ENCODE measurements around the gene HES7.

HES7 gene

DNA sequence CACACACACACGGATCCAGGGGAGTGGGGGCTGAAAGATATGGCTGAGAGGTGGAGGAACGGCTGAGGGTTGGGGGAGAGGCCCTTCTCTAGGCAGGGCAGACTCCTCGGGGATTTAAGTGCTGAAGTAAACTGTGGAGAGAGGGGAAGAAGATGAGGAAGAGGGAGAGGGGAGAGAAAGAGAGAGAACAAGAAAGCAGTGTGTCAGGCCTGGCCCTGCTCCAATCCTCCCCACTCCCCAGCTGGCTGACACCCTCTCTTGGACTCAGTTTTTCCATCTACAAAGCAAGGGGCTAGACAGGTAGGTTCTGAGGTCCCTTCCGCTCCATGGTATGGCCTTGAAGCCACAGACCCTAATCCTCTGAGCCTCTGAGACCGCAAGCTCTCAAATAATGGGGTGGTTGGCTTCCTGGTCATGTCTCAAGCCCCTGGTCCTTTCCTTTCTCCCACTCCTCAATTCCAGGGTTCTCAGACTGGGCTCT lies 36.9 kb upstream of the HES7 start:
- Mint-ChIP-seq H3K4me1 (peaks cover 58% of the 10 kb centered on the region), H3K27me3 (no peaks in the 10 kb centered on the region), H3K27ac (ENCODE audit: low read depth) (peak overlapping the region; percentile 97), H3K9me3 (no peaks in the 10 kb centered on the region), H3K36me3 (ENCODE audit: insufficient read depth) (peaks cover 53% of the 10 kb centered on the region), H3K4me3 (peak overlapping the region; percentile 88)
- no peak for ATAC-seq (replicated peaks; ENCODE audit: extremely low read depth, poor library complexity, severe bottlenecking)
- no peak for DNase-seq (ENCODE audit: low spot score in 2 of 2)

DNA sequence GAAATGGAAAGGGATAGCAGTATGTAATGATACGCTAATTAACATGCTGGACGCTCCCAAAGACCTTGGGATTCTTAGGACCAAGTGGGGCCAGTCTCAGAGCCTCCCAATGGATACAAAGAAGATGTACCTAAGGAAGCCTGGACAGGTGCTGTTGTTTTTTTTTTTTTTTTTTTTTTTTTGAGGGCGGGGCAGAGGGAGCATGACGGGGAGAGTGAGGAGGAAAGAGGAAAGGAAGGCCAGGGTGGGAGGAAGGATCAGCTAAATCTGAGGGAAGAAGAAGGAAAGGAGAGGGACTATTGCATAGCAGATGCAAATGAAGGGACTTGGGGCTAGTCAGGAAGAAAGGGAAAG lies 36.3 kb upstream of the HES7 start:
- DNase-seq (ENCODE audit: low spot score in 2 of 2) (no peak), ATAC-seq (replicated peaks; ENCODE audit: extremely low read depth, poor library complexity, severe bottlenecking) (no peak)
- peak overlapping the region; percentile 88 for H3K4me3 Mint-ChIP-seq
- no peaks in the 10 kb centered on the region for H3K27me3 Mint-ChIP-seq
- no peaks in the 10 kb centered on the region for H3K9me3 Mint-ChIP-seq
- H3K36me3 Mint-ChIP-seq (ENCODE audit: insufficient read depth): peaks cover 57% of the 10 kb centered on the region
- H3K4me1 Mint-ChIP-seq: peaks cover 57% of the 10 kb centered on the region
- peak overlapping the region; percentile 97 for H3K27ac Mint-ChIP-seq (ENCODE audit: low read depth)

GRCh38 chr17:8159459-8160223 lies 35.7 kb upstream of the HES7 start:
- Mint-ChIP-seq H3K27ac (ENCODE audit: low read depth) (peak overlapping the region; percentile 97), H3K36me3 (ENCODE audit: insufficient read depth) (peaks cover 63% of the 10 kb centered on the region), H3K4me3 (peak overlapping the region; percentile 88), H3K27me3 (no peaks in the 10 kb centered on the region), H3K4me1 (peaks cover 52% of the 10 kb centered on the region), H3K9me3 (no peaks in the 10 kb centered on the region)
- no peak for DNase-seq (ENCODE audit: low spot score in 2 of 2)
- ATAC-seq (replicated peaks; ENCODE audit: extremely low read depth, poor library complexity, severe bottlenecking): no peak

DNA sequence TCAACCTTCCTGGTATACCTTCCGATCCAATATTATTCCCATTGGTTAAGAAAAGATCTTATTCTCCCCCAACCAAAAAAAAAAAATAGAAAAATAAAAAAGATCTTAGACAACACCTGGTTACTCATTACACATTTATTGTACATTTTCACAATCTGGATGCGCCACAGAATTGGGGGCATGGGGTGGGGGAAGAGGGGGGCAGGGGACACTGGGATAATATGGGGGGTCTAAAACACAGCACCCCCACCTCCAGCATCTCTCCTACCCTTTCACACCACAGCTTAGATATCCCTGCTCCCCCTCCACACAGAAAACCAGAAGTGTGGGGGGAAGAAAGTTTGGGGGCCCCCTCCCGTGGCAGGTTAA lies 35.1 kb upstream of the HES7 start:
- H3K27ac Mint-ChIP-seq (ENCODE audit: low read depth): peak overlapping the region; percentile 79
- peaks cover 64% of the 10 kb centered on the region for H3K36me3 Mint-ChIP-seq (ENCODE audit: insufficient read depth)
- ATAC-seq (replicated peaks; ENCODE audit: extremely low read depth, poor library complexity, severe bottlenecking): no peak
- peaks cover 45% of the 10 kb centered on the region for H3K4me1 Mint-ChIP-seq
- no peaks in the 10 kb centered on the region for H3K27me3 Mint-ChIP-seq
- no peak for DNase-seq (ENCODE audit: low spot score in 2 of 2)
- no peaks in the 10 kb centered on the region for H3K9me3 Mint-ChIP-seq
- H3K4me3 Mint-ChIP-seq: peak overlapping the region; percentile 47

- peak overlapping the region; percentile 47 for H3K4me3 Mint-ChIP-seq
- DNase-seq (ENCODE audit: low spot score in 2 of 2) (peak; percentile 82 to 88), ATAC-seq (replicated peaks; ENCODE audit: extremely low read depth, poor library complexity, severe bottlenecking) (peak; percentile 3)
- H3K27ac Mint-ChIP-seq (ENCODE audit: low read depth): peak overlapping the region; percentile 79
- no peaks in the 10 kb centered on the region for H3K27me3 Mint-ChIP-seq
- H3K4me1 Mint-ChIP-seq: peaks cover 40% of the 10 kb centered on the region
- H3K9me3 Mint-ChIP-seq: no peaks in the 10 kb centered on the region
- peaks cover 64% of the 10 kb centered on the region for H3K36me3 Mint-ChIP-seq (ENCODE audit: insufficient read depth)
These were observed 34.5 kb upstream of the HES7 start for GRCh38 chr17:8158267-8159031.

DNA sequence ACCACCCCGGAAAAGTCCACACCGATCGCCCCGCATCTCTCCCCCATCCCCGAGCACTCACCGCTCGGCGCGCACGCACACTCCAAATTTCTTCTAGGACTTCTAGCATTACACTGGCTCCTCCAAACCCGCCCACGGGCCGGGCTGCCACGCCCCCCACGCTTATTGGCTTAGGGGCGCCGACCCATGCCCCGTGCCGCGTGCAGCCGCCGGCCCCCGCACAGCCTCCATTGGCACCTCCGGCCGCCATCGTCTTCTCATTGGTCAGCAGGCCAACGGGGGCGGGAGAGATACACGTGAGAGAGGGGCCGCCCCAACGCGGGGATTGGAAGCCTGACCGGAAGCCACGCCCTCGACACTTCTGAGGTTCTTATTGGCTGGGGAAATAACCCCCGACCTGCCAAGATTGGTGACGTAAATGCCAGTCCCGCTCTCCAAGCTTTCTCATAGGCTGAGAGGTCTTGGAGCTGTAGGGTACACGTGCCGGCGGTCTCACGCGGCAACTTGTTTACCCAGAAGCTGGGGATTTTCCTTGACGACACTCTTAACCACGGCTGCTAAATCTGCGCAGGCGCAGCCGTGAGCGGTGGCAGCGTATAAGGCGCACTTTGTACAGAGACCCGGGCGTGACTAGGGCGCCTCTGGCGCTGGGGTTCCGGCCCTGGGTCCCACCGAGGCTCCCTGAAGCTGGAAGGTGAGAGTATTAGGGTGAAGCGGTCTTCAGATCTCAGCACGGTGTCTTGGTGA lies 32.5 kb upstream of the HES7 start:
- Mint-ChIP-seq H3K4me1 (peaks cover 40% of the 10 kb centered on the region), H3K27me3 (no peaks in the 10 kb centered on the region), H3K36me3 (ENCODE audit: insufficient read depth) (peaks cover 72% of the 10 kb centered on the region), H3K27ac (ENCODE audit: low read depth) (no peak overlapping the region), H3K9me3 (no peaks in the 10 kb centered on the region), H3K4me3 (no peak overlapping the region)
- DNase-seq (ENCODE audit: low spot score in 2 of 2): peak; percentile 98 to 100
- peak; percentile 74 for ATAC-seq (replicated peaks; ENCODE audit: extremely low read depth, poor library complexity, severe bottlenecking)

- ATAC-seq (replicated peaks; ENCODE audit: extremely low read depth, poor library complexity, severe bottlenecking): peak; percentile 0
- H3K27me3 Mint-ChIP-seq: no peaks in the 10 kb centered on the region
These were observed 32.0 kb upstream of the HES7 start for GRCh38 chr17:8155996-8156245.

DNA sequence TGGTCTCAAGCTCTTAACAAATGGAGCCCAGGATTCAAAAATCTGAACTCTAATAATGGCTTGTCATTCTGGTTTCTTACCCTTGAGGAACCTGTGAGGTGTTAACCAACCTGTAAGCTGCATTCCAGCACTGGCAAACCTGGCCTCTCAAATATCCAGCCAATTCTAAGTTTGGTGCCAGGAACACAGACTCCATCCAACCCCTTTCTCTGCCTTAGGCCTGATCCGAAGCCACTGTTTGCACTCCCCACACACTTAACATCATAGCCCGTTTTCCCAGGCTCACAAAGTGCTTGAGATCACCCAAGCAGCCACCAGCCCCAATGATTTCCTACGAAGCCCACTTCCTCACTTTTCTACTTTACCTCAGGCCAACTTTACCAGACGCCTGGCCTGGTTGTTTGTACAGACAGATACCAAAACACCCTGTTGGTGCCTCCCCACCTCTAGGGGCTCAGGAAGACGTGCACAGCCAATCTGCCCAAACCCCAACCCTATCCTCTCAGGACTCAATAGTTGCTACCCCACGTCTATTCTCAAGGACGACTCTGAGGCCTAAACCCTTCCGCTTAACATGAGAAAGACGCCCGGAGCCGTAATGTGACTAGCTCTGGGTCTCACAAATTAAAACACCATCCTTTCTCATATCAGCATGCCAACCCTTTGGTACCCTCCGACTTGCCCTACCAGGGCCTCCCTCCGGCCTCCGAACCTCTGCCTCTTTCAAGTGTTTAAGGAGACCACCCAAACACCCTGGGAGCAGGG lies 31.5 kb upstream of the HES7 start:
- no peaks in the 10 kb centered on the region for H3K27me3 Mint-ChIP-seq
- H3K27ac Mint-ChIP-seq (ENCODE audit: low read depth): no peak overlapping the region
- no peaks in the 10 kb centered on the region for H3K9me3 Mint-ChIP-seq
- ATAC-seq (replicated peaks; ENCODE audit: extremely low read depth, poor library complexity, severe bottlenecking) (no peak), DNase-seq (ENCODE audit: low spot score in 2 of 2) (no peak)
- H3K4me1 Mint-ChIP-seq: peaks cover 32% of the 10 kb centered on the region
- no peak overlapping the region for H3K4me3 Mint-ChIP-seq
- H3K36me3 Mint-ChIP-seq (ENCODE audit: insufficient read depth): peaks cover 71% of the 10 kb centered on the region

More at GRCh38 chr17:8155996-8156245, 32.0 kb upstream of the HES7 start:
- H3K4me1 Mint-ChIP-seq: peaks cover 37% of the 10 kb centered on the region
- H3K27ac Mint-ChIP-seq (ENCODE audit: low read depth): no peak overlapping the region
- H3K36me3 Mint-ChIP-seq (ENCODE audit: insufficient read depth): peaks cover 72% of the 10 kb centered on the region
- DNase-seq (ENCODE audit: low spot score in 2 of 2): no peak
- H3K9me3 Mint-ChIP-seq: no peaks in the 10 kb centered on the region
- H3K4me3 Mint-ChIP-seq: no peak overlapping the region

GRCh38 chr17:8154608-8155155 lies 30.8 kb upstream of the HES7 start:
- H3K4me1 Mint-ChIP-seq: peaks cover 25% of the 10 kb centered on the region
- H3K4me3 Mint-ChIP-seq: no peak overlapping the region
- H3K27me3 Mint-ChIP-seq: no peaks in the 10 kb centered on the region
- ATAC-seq (replicated peaks; ENCODE audit: extremely low read depth, poor library complexity, severe bottlenecking) (no peak), DNase-seq (ENCODE audit: low spot score in 2 of 2) (no peak)
- no peaks in the 10 kb centered on the region for H3K9me3 Mint-ChIP-seq
- peaks cover 71% of the 10 kb centered on the region for H3K36me3 Mint-ChIP-seq (ENCODE audit: insufficient read depth)
- H3K27ac Mint-ChIP-seq (ENCODE audit: low read depth): no peak overlapping the region

DNA sequence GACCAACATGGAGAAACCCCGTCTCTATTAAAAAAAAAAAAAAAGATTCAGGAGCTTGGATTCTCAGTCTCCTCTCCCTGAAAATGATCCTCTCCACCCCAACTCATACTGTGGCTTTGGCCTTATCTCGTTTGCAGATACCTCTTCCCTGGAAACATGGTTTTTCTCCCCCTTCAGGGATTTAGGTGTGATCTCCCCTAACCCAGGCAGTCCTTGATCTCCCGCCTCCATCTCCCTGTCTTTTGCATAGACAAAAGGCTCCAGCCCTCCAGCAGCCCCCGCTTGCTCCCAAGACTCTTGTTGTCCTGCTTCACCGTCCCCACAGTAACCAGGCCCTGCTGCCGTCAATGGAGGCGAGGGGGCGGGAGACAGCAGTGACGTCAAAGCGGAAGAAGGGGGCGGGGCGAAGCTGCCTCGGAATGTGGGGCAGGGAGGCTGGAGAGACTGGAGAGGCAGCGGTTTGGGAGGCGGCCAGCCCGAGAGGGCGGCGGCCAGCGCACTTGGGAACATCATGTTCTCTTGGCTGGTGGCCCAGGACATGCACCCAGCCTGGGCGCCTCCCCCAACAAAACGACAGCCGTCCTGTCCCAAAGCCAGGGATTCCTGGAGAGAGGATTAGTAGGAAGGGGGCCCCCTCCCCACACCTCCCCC lies 30.2 kb upstream of the HES7 start:
- ATAC-seq (replicated peaks; ENCODE audit: extremely low read depth, poor library complexity, severe bottlenecking): peak; percentile 5
- H3K4me3 Mint-ChIP-seq: no peak overlapping the region
- no peaks in the 10 kb centered on the region for H3K27me3 Mint-ChIP-seq
- DNase-seq (ENCODE audit: low spot score in 2 of 2): peak; percentile 89 to 97
- H3K27ac Mint-ChIP-seq (ENCODE audit: low read depth): no peak overlapping the region
- peaks cover 71% of the 10 kb centered on the region for H3K36me3 Mint-ChIP-seq (ENCODE audit: insufficient read depth)
- peaks cover 21% of the 10 kb centered on the region for H3K4me1 Mint-ChIP-seq
- no peaks in the 10 kb centered on the region for H3K9me3 Mint-ChIP-seq

DNA sequence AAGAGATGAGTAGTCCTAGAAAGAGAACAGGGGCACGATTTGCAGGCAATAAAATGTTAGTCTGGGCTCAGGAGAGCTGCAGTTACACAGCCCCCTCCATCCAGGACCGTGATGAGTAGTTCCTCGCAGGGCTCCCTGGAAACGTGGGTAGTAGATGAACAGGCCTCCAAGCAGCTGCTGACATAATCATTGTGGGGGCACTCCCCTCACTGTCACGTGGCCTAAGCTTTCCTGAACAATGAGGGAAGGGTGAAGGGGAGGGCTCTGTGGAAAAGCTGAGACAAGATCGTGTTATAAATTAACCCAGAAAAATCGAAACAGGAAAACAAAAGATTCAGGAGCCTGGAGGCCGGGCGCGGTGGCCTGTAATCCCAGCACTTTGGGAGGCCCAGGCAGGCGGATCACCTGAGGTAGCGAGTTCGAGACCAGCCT lies 29.6 kb upstream of the HES7 start:
- Mint-ChIP-seq H3K27ac (ENCODE audit: low read depth) (no peak overlapping the region), H3K4me3 (no peak overlapping the region), H3K36me3 (ENCODE audit: insufficient read depth) (peaks cover 74% of the 10 kb centered on the region), H3K27me3 (no peaks in the 10 kb centered on the region), H3K4me1 (peaks cover 17% of the 10 kb centered on the region), H3K9me3 (no peaks in the 10 kb centered on the region)
- DNase-seq (ENCODE audit: low spot score in 2 of 2): no peak
- ATAC-seq (replicated peaks; ENCODE audit: extremely low read depth, poor library complexity, severe bottlenecking): no peak
